IMR-90 (cell line): ENCODE data around the gene ARMC5. TPM values are rescaled to one million over a fixed set of nuclear protein-coding genes. Genes with fewer than 3 reads are reported as not detected.
A peak's percentile ranks its signal among the peaks of the same experiment; 100 is the strongest.

Source experiments
- BHLHE40 ChIP-seq: fragments of 150-350 bp; IDR thresholded peaks from 2 replicates; pipeline ENCODE4 v1.6.1; 2016; ENCODE audit warnings: mild to moderate bottlenecking, low read depth, low read length
- MAZ ChIP-seq: IDR thresholded peaks from 2 replicates; pipeline ENCODE4 v1.6.1; 2012; ENCODE audit warnings: low read depth, mild to moderate bottlenecking, low read length, improper control_type of control experiment, moderate library complexity, borderline replicate concordance
- MXI1 ChIP-seq: IDR thresholded peaks from 2 replicates; pipeline ENCODE4 v1.6.1; 2012; ENCODE audit warnings: low read depth, mild to moderate bottlenecking, low read length, moderate library complexity, borderline replicate concordance
- polyA plus RNA-seq, 3 experiments: library from polyadenylated mRNA; depleted of rRNA; stranded (reverse); fragments of >200 nt; gene quantifications; 2 replicates each; pipeline ENCODE4 v1.2.3, GENCODE V29; 2012; ENCODE audit warnings: low replicate concordance in 1 of 3
- total RNA-seq: library from RNA; depleted of rRNA; stranded (reverse); fragments of >200 nt; gene quantifications from 2 replicates; pipeline ENCODE4 v1.2.3, GENCODE V29; 2012
- TF ChIP-seq, protein P1 (sequence below): fragments of 150-350 bp; IDR thresholded peaks from 2 replicates; pipeline ENCODE4 v1.6.1; 2017; ENCODE audit warnings: mild to moderate bottlenecking, antibody characterized with exemption, low read length, low read depth
- TF ChIP-seq, protein P2 (sequence below): fragments of 150-350 bp; IDR thresholded peaks from 2 replicates; pipeline ENCODE4 v1.6.1; 2016; ENCODE audit warnings: low read depth, mild to moderate bottlenecking, low read length, moderate library complexity, borderline replicate concordance

ARMC5 gene
- total and polyA plus RNA-seq, 2 of the 4 experiments (the other 2 are of a cell fraction): 2.3 to 7.5 TPM

GRCh38 chr16:31458844-31459686, at the start of gene ARMC5 (continued):
- TF ChIP-seq, protein P1, sequence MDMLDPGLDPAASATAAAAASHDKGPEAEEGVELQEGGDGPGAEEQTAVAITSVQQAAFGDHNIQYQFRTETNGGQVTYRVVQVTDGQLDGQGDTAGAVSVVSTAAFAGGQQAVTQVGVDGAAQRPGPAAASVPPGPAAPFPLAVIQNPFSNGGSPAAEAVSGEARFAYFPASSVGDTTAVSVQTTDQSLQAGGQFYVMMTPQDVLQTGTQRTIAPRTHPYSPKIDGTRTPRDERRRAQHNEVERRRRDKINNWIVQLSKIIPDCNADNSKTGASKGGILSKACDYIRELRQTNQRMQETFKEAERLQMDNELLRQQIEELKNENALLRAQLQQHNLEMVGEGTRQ: no peak
- TF ChIP-seq MAZ (peak; percentile 3; the same call in 1 of the 2 replicates), MXI1 (peak; percentile 89; the same call in 1 of the 2 replicates), BHLHE40 (peak; percentile 9; the same call in 1 of the 2 replicates)
- TF ChIP-seq, protein P2, sequence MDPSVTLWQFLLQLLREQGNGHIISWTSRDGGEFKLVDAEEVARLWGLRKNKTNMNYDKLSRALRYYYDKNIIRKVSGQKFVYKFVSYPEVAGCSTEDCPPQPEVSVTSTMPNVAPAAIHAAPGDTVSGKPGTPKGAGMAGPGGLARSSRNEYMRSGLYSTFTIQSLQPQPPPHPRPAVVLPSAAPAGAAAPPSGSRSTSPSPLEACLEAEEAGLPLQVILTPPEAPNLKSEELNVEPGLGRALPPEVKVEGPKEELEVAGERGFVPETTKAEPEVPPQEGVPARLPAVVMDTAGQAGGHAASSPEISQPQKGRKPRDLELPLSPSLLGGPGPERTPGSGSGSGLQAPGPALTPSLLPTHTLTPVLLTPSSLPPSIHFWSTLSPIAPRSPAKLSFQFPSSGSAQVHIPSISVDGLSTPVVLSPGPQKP: no peak
